Measurements from ENCODE around the gene CELA2B. TPM values are rescaled to one million over a fixed set of nuclear protein-coding genes. Genes with fewer than 3 reads are reported as not detected.
"Not testable (repeated sequence)": the region's sequence is repeated elsewhere in the genome, so short reads cannot be mapped to it uniquely, and the experiment has no call there.

The CELA2B gene
- total and polyA plus RNA-seq, 9 donors = 0.33 to 0.46 (median 0.36) TPM; not detected in 6

DNA sequence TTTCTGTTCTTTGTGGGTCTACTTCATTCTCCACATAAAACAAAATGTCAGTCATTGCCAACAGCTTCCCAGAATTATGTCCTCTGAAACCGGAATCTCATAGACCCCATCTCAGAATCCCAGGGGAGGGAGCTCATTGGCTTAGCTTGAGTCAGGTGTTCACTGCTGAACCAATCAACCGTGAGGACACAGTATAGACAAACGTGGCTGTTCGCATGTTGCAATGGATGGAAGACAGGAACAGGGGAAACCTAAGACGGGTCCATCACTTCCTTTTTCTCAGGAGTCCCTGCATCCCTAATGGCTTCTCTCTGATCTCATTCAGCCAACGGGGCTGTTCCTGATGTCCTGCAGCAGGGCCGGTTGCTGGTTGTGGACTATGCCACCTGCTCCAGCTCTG is 10.2 kb upstream of the CELA2B start:
- Histone ChIP-seq H3K9me3 (no peaks in the 10 kb centered on the region), H3K27ac (no peak overlapping the region), H3K27me3 (no peaks in the 10 kb centered on the region), H3K4me3 (no peak overlapping the region), H3K36me3 (no peaks in the 10 kb centered on the region), H3K4me1 (ENCODE audit: insufficient read depth) (no peaks in the 10 kb centered on the region)
- no peak for DNase-seq
- no peak for TF ChIP-seq EP300 (IDR thresholded peaks at IDR 0.05)
- TF ChIP-seq CTCF (IDR thresholded peaks at IDR 0.05) = no peak
- TF ChIP-seq POLR2A (IDR thresholded peaks at IDR 0.05) = no peak
- intact Hi-C loops (cut with DNase I) = no loop called here
- 72 to 84% (median 80%) methylated on average over 7 of the region's 7 CpGs for WGBS, 3 donors

DNA sequence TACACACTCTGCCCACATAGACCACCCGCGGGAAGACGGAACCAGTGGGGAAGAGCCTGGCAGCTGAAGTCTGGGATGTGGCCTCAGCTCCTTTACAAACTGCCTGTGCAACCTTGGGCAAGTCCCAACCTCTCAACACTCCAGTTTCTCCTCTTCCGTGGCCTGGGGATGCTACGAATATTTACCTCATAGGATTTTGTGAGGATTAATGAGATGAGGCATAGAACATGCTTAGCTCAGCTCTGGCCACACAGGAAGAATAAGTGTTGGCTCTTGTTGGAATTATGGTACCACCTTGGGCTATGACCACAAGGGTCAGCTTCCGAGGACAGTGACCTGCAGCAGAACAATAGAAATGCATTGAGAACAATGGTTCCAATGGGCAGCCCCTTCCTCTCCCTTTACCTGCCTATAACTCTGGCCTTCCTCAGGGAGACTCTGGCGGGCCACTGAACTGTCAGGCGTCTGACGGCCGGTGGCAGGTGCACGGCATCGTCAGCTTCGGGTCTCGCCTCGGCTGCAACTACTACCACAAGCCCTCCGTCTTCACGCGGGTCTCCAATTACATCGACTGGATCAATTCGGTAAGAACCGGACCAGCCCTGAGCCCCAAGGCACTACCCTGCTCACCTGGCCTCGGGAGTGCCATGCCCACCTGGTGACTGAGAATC is 8.8 kb upstream of the CELA2B start:
- H3K4me1 ChIP-seq (ENCODE audit: insufficient read depth); H3K4me3 ChIP-seq; H3K27ac ChIP-seq; DNase-seq; H3K27me3 ChIP-seq; H3K36me3 ChIP-seq; H3K9me3 ChIP-seq; intact Hi-C loops (cut with DNase I): not testable (repeated sequence)
- WGBS, 3 donors = 93 to 94% (median 94%) methylated on average over 22 of the region's 22 CpGs

GRCh38 chr1:15468145-15468544 is 7.8 kb upstream of the CELA2B start:
- DNase-seq = no peak
- Histone ChIP-seq H3K27me3 (no peaks in the 10 kb centered on the region), H3K9me3 (no peaks in the 10 kb centered on the region), H3K4me3 (no peak overlapping the region), H3K4me1 (ENCODE audit: insufficient read depth) (no peaks in the 10 kb centered on the region), H3K36me3 (no peaks in the 10 kb centered on the region), H3K27ac (no peak overlapping the region)
- intact Hi-C loops (cut with DNase I) = no loop called here
- no peak for TF ChIP-seq CTCF (IDR thresholded peaks at IDR 0.05)
- TF ChIP-seq EP300 (IDR thresholded peaks at IDR 0.05) = no peak
- no peak for TF ChIP-seq POLR2A (IDR thresholded peaks at IDR 0.05)

GRCh38 chr1:15469361-15469760 is 6.5 kb upstream of the CELA2B start:
- intact Hi-C loops (cut with DNase I) = no loop called here
- 42 to 46% (median 44%) methylated on average over 3 of the region's 3 CpGs for WGBS, 3 donors
- H3K27ac ChIP-seq = no peak overlapping the region
- no peak overlapping the region for H3K4me3 ChIP-seq
- H3K27me3 ChIP-seq = no peaks in the 10 kb centered on the region
- H3K4me1 ChIP-seq (ENCODE audit: insufficient read depth) = no peaks in the 10 kb centered on the region
- H3K36me3 ChIP-seq = no peaks in the 10 kb centered on the region
- DNase-seq = no peak
- no peak for TF ChIP-seq EP300 (IDR thresholded peaks at IDR 0.05)
- no peak for TF ChIP-seq POLR2A (IDR thresholded peaks at IDR 0.05)
- no peak for TF ChIP-seq CTCF (IDR thresholded peaks at IDR 0.05)
- H3K9me3 ChIP-seq = no peaks in the 10 kb centered on the region

DNA sequence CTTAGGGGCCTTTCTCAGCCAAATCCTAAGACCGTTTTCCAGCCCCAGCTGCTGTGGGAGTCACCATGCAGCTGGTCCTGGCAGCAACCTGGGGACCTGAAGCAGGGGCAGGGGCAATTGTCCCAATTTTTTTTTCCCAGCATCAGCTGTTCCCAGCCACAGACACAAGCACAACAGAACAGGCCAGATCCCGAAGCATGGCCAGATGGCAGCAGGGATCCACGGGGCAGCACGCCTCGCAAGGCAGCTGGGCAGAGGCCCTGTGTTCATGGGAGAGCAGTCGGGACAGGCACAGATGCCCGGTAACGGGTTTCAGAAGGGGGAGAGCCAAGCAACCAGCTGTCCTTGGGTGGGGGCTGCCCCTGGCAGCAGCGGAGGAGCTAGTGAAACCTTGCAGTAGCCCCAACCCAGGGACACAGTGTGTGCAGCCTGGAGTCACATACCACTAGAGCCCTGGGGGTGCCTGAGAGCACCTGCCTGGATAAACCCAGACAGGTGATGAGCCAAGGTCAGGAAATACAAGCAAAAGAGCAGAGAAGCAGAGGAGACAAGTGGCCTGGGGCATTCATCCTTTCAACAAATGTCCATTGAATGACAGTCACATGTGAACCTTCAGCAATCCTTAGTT is 6.0 kb upstream of the CELA2B start:
- H3K27ac ChIP-seq = not testable (repeated sequence)

DNA sequence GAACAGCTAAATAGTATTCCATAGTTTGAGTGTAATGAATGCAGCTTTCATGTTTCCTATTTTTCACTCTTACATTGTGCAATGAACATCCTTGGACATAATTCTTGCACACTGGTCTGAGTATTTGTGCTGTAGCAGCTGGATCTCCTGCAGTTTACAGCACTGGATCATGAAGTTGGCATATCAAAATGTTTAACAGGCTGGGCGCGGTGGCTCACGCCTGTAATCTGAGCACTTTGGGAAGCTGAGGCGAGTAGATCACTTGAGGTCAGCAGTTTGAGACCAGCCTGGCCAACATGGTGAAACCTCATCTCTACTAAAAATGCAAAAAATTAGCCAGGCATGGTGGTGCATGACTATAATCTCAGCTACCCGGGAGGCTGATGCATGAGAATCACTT is 4.8 kb upstream of the CELA2B start:
- H3K27ac ChIP-seq; H3K4me3 ChIP-seq; H3K36me3 ChIP-seq; intact Hi-C loops (cut with DNase I); DNase-seq; H3K9me3 ChIP-seq; H3K27me3 ChIP-seq; H3K4me1 ChIP-seq (ENCODE audit: insufficient read depth): not testable (repeated sequence)
- WGBS, 3 donors = 89 to 95% (median 89%) methylated on average over 5 of the region's 5 CpGs

More for the DNA sequence above, 6.0 kb upstream of the CELA2B start:
- intact Hi-C loops (cut with DNase I); H3K4me1 ChIP-seq (ENCODE audit: insufficient read depth); DNase-seq; H3K36me3 ChIP-seq; H3K4me3 ChIP-seq; H3K9me3 ChIP-seq; H3K27me3 ChIP-seq: not testable (repeated sequence)
- WGBS, 3 donors = 74 to 85% (median 83%) methylated on average over 9 of the region's 9 CpGs

GRCh38 chr1:15471723-15472122 is 4.2 kb upstream of the CELA2B start:
- DNase-seq; intact Hi-C loops (cut with DNase I); H3K27me3 ChIP-seq; H3K9me3 ChIP-seq; H3K4me1 ChIP-seq (ENCODE audit: insufficient read depth); H3K36me3 ChIP-seq; H3K4me3 ChIP-seq; H3K27ac ChIP-seq: not testable (repeated sequence)
- WGBS, 3 donors = 84 to 90% (median 89%) methylated on average over 6 of the region's 6 CpGs
